NK-92 treated with Interleukin-12 subunit alpha and Interleukin-12 subunit beta, amount 100 ng/mL, for 24 hours (cell line): Measurements from ENCODE around the gene DHRS12.
"Not testable (repeated sequence)": the region's sequence is repeated elsewhere in the genome, so short reads cannot be mapped to it uniquely, and the experiment has no call there.

ENCODE experiments used
- DNase-seq: peaks from one replicate; lab custom pipeline; 2025; lab: John Stamatoyannopoulos, UW

DHRS12 gene

DNA sequence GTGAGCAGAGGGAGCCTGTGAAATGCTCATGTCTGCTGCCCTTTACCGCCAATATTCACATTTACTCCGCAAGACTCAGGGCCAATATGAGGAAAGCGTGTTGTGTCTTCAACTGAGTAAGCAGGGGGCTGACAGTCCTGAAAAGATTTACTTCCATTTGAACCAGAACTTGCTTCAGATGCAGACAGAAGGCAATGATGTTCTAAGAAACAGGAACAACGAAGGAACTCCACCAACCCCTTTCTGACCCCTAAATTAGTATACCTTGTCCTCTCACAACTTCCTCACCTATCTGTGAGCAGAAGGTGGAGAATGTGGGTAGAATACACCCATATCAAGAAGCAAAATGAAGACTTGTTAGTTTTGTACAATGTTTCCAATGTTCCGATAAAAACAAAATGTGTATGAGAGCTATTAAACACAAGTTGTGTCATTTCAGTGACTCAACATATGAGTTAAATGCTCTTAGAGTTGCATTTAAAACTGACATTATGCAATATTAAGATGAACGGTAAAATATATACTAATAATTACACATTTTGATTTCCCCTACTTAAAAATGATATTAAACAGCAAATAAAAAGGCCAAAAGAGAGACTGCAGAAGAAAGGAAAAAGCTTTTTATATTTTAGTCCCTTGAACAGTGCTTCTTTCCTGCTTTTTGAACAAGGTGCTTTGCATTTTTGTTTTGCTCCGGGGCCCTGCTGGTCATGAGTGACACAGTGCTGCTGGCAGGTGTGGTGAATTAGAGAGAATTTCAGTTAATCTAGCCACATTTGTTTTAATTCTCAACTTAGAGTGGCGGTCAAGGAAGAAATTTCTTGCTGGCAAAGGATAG is 25.0 kb upstream of the DHRS12 start:
- no peak for DNase-seq

- DNase-seq = peak; percentile 32
Observed at GRCh38 chr13:51827254-51827653, 23.3 kb upstream of the DHRS12 start.

GRCh38 chr13:51826606-51827005 is 22.6 kb upstream of the DHRS12 start:
- DNase-seq = no peak

GRCh38 chr13:51825681-51826254 is 21.8 kb upstream of the DHRS12 start:
- DNase-seq = peak; percentile 17

GRCh38 chr13:51825165-51825592 is 21.2 kb upstream of the DHRS12 start:
- DNase-seq = no peak

DNA sequence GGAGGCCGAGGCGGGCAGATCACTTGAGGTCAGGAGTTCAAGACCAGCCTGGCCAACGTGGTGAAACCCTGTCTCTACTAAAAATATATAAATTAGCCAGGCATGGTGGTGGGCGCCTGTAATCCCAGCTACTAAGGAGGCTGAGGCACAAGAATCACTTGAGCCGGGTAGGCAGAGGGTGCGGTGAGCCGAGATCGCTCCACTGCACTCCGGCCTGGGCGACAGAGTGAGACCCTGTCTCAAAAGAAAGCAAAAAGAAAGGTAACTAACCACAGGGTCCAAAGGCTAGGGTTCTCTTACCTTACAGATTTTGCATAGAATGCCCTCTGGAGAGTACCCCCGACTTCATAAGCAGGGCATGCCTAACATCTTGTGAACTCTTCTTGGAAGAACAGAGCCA is 20.7 kb upstream of the DHRS12 start:
- DNase-seq = not testable (repeated sequence)

DNA sequence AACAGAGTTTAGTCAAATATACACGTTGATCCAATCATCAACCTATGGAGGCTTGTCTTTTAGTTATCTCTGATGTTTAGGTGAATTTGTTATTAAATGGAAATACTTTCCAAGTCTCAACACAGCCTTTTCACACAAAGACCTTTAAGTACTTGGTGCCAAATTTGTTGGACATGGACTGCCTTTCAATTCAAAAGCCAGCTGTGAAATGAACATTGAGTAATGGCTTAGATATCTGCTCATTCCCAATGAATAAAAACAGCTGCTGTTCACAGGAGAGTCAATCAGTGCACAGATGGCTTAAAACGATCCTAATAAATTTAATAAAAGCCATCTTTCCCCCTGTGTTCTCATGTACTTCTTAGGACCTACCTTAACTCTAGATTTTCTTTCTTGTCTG is 19.9 kb upstream of the DHRS12 start:
- DNase-seq = no peak

- no peak for DNase-seq
Observed at GRCh38 chr13:51823359-51823758, 19.4 kb upstream of the DHRS12 start.

DNA sequence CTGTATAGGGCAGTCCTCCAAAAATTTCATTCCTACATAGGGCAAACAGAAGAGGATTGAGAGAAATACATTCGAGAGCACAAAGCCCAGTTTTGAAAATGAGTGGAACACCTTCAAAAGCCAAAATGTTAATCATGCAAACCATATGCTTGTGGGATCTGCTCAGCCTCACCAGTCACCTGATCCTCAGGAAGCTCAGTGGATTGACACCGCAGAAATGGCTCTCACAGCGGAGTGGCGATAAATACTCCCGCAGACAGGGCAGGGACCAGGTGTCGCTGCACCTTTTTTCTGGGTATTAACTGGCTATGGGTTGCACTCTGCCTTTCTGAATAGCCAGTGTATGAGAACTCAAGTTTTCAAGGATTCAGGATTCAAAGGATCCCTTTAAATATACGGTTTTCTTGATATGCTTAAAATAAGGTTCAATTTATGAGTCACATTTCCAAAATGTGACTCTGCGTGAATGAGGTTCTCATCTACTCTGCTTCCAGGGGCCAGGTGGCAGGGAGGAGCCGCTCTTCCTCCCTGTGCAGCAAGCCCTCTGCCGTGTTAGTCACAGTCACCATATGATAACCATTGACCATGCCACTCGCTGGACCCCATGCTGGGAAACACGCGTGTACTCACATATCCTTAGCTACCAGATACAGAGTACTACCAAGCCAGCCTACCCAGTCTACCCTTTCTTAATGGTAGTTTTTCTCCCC is 18.3 kb upstream of the DHRS12 start:
- DNase-seq = no peak

- peak; percentile 17 for DNase-seq
Observed at GRCh38 chr13:51821606-51822005, 17.6 kb upstream of the DHRS12 start.

GRCh38 chr13:51820016-51820597 is 16.1 kb upstream of the DHRS12 start:
- DNase-seq = no peak

DNA sequence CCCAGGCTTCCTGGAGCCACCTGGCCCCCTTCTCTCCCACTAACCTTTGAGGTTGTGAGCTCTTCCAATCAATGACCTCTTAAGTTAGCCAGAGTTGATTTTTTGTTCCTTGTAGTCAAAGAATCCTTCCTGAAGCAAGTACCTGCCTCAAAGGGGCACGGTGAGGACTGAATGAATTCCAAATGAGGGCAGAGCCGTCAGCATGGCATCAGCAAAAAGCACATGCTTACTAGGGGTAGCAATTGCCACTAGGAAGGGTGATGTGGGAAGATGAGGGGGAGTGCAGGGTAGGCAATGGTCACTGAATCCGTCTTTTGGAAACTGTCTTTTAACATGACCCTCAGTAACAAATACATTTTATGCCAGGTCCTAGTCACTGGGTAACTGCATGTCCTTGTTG is 15.6 kb upstream of the DHRS12 start:
- DNase-seq = no peak

- DNase-seq = no peak
Observed at GRCh38 chr13:51818781-51819511, 15.0 kb upstream of the DHRS12 start.

DNA sequence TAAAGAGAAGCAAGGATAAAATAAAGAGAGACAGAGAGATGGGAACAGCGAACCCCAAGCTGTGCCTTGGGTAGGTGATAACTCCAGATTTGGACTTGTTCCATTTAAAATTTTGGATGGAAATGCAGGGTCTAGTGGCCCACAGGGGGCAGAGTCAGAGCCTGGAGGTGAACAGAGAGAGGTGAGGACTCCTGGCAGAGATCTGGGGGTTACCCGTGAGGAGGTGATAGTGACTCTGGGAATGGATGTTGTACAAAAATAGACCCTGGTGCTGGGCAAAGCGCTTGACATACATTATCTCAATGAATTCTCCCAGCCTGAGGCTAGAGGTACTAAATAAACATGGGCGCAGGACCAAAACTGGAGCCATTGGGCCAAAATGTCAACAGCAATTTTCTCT is 14.3 kb upstream of the DHRS12 start:
- no peak for DNase-seq

DNA sequence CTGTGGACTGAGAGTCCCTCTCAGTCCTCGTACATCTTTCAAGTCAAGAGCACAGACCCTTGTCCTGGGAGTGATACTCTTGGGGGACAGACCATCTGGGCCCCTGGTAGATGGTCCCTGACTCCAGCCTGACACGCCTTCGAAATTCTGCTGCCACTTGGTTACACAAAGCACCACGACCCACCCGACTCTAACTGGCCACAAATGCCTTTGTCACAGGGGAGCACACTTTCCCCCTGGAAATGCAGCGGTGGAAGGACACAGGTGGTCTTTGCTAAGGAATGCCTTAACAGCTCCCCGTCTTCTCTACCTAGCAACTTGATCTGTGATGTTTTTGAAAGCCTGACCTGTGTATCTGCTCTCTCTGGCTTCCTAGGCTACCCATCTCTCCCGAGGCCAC is 13.8 kb upstream of the DHRS12 start:
- no peak for DNase-seq

DNA sequence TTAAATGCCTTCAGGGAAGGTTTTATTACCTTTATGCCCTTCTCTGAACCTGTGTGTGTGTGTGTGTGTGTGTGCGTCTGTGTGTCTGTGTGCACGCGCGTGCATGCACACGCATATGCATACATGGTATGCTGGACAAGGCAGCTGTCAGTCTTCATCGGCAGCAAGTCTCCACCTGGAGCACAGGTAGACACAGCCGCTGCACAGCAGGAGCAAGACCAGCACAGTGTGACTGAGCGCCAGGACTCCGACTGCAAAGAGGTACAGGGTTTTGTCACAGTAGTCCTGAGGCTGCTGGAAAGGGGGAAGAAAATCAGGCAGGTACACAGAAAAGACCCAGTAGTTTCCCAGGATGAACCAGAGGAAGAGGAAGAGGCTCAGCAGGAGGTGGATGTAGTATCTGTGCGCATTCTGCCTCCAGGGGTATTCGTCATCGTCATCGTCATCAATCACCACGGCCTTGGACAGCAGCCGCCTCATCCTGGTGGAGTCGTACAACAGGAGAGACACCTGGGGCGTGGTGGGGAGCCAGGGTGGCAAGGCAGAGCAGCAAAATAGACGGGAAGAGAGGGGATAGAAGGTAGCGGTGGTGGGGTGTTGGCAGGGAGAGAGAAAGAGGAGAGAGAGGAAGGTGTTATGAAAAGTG is 12.8 kb upstream of the DHRS12 start:
- no peak for DNase-seq

DNA sequence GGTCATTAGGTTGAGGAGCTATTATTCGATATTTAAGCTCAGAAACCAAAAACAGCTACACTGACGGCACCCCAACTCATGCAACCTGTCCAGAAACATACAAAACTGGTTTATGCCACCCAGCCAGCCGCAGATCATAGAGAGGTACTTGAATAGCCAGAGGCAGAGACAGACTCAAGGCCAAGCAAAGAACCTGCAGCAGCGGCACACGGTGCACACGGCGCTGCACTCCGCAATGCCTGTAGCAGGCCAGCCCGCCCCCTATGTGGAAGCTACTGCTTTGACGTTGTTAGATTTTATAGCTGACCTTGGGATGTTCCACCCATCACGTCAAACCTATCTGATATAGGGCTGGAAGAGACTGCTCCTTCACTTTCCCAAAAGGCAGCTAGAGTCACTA is 11.9 kb upstream of the DHRS12 start:
- DNase-seq = no peak

- peak; percentile 62 for DNase-seq
Observed at GRCh38 chr13:51814825-51815650, 11.1 kb upstream of the DHRS12 start.

GRCh38 chr13:51814071-51814470 is 10.1 kb upstream of the DHRS12 start:
- no peak for DNase-seq

DNA sequence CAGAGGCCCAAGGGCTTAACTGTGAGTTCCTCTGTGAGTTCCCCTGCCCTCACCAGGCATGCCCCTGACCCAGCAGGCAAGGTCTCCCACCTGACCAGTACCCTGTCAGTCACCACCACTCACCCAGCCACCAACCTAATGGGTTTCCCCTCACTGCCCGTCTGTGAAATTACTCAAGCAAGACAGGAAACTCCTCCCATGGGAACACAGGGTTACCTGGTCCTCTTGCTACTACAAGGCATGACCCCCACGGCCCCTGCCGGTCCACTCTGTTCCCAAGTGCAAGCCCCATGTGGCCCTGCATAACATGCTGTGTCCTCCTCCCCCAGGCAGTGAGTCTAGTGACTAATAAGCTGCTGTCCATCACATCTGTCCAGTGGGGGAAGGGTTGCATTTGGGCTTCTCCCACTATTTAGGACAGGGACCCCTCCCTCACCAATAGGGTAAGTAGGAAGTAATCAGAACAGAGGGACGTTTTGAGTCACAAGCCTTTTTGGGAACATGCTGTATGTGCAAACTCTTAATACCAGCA is 8.0 kb upstream of the DHRS12 start:
- peak; percentile 61 for DNase-seq
